Esophagus squamous epithelium (tissue), 5 donors: ENCODE results near the gene HTR3A. TPM values are rescaled to one million over a fixed set of nuclear protein-coding genes. Genes with fewer than 3 reads are reported as not detected.
"Not testable (repeated sequence)": the region's sequence is repeated elsewhere in the genome, so short reads cannot be mapped to it uniquely, and the experiment has no call there.

ENCODE experiments used
- DNase-seq: peaks from one replicate; lab custom pipeline; 2025; lab: John Stamatoyannopoulos, UW
- H3K27ac ChIP-seq, 4 donors: fragments of 200-600 bp; sonication (generic); one replicate each; pipeline ENCODE4 v1.5.1; 2016 to 2019; ENCODE audit warnings: mild to moderate bottlenecking in 1 of 4
- H3K27me3 ChIP-seq, 4 donors: fragments of 200-600 bp; sonication (generic); 1 replicate in 3 of 4; 2 replicates in 1 of 4; pipeline versions ENCODE4 v1.5.1 to v1.6.0; 2017 to 2021; ENCODE audit warnings: antibody characterized with exemption in 1 of 4
- H3K36me3 ChIP-seq, 3 donors: fragments of 200-600 bp; sonication (generic); one replicate each; pipeline ENCODE4 v1.5.1; 2016 to 2019
- H3K4me1 ChIP-seq, 3 donors: fragments of 200-600 bp; sonication (generic); one replicate each; pipeline ENCODE4 v1.5.1; 2017 to 2019
- H3K4me3 ChIP-seq, 4 donors: fragments of 200-600 bp; sonication (generic); 1 replicate in 3 of 4; 2 replicates in 1 of 4; pipeline ENCODE4 v1.5.1; 2016 to 2019; ENCODE audit warnings: mild to moderate bottlenecking in 2 of 4, moderate library complexity in 1 of 4
- H3K9me3 ChIP-seq, 3 donors: fragments of 200-600 bp; sonication (generic); one replicate each; pipeline ENCODE4 v1.5.1; 2016 to 2019
- POLR2A ChIP-seq, 4 donors: fragments of 450-650 bp; IDR thresholded peaks; one replicate each; pipeline ENCODE4 v1.6.1; 2017; ENCODE audit warnings: antibody characterized with exemption in 4 of 4, mild to moderate bottlenecking in 4 of 4, moderate library complexity in 3 of 4
- WGBS, 2 donors: methylation state at CpG; one replicate each; pipeline ENCODE4 v1.1.5; 2018; 5-methylcytosine and 5-hydroxymethylcytosine counted together
- intact Hi-C: fragments of 100-400 bp; cut with DNase I; formaldehyde crosslinking; loops from one replicate; pipeline ENCODE4 v1.15.0; 2022
- total RNA-seq, 4 donors: library from RNA; depleted of rRNA; stranded (reverse); fragments of >200 nt; gene quantifications; one replicate each; pipeline ENCODE4 v1.1.0, GENCODE V29; 2016
- TF ChIP-seq, protein P1 (sequence below), 6 experiments: fragments of 450-650 bp in 4 of 6; fragments of 200-600 bp in 2 of 6; sonication (generic) in 2 of 6; IDR thresholded peaks; one replicate each; pipeline ENCODE4 v1.5.1; 2016 to 2019; ENCODE audit warnings: antibody characterized with exemption in 6 of 6, mild to moderate bottlenecking in 4 of 6, moderate library complexity in 4 of 6
- donor health status: DM: yes; HTN: yes; CAD: no.

HTR3A gene
- total RNA-seq, 4 donors from 2014 or later, result not detected

DNA sequence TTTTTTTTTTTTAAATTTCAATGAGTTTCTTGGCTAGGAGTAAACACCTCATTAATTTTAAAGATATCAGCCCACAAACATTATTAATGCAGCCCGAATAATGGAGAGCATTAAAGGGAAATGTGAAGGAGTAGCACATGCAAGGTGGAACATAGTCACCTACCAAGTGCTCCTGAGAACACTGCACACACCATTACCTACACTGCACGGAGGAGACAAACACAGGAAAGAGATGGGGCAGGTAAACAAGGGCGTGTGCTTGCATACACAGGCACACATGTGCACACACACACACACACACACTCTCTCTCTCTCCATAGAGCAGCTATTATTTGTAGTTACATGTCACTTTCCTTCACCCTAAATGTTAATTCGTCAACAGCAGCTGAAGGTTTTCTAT lies 40.1 kb upstream of the HTR3A start:
- no peak overlapping the region for H3K4me3 ChIP-seq
- DNase-seq, result no peak
- no peaks in the 10 kb centered on the region for H3K4me1 ChIP-seq
- intact Hi-C loops, result no loop called here
- peaks cover 0 to 18% (median 0%) of the 10 kb centered on the region in 4 donors for H3K27me3 ChIP-seq
- H3K36me3 ChIP-seq, result no peaks in the 10 kb centered on the region
- WGBS, 2 donors, result 49 to 54% methylated on average over 4 of the region's 4 CpGs
- H3K27ac ChIP-seq, result no peak overlapping the region
- H3K9me3 ChIP-seq, result no peaks in the 10 kb centered on the region
- TF ChIP-seq, protein P1, sequence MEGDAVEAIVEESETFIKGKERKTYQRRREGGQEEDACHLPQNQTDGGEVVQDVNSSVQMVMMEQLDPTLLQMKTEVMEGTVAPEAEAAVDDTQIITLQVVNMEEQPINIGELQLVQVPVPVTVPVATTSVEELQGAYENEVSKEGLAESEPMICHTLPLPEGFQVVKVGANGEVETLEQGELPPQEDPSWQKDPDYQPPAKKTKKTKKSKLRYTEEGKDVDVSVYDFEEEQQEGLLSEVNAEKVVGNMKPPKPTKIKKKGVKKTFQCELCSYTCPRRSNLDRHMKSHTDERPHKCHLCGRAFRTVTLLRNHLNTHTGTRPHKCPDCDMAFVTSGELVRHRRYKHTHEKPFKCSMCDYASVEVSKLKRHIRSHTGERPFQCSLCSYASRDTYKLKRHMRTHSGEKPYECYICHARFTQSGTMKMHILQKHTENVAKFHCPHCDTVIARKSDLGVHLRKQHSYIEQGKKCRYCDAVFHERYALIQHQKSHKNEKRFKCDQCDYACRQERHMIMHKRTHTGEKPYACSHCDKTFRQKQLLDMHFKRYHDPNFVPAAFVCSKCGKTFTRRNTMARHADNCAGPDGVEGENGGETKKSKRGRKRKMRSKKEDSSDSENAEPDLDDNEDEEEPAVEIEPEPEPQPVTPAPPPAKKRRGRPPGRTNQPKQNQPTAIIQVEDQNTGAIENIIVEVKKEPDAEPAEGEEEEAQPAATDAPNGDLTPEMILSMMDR (IDR thresholded peaks at IDR 0.05), result no peak
- no peak for TF ChIP-seq POLR2A (IDR thresholded peaks at IDR 0.05)

DNA sequence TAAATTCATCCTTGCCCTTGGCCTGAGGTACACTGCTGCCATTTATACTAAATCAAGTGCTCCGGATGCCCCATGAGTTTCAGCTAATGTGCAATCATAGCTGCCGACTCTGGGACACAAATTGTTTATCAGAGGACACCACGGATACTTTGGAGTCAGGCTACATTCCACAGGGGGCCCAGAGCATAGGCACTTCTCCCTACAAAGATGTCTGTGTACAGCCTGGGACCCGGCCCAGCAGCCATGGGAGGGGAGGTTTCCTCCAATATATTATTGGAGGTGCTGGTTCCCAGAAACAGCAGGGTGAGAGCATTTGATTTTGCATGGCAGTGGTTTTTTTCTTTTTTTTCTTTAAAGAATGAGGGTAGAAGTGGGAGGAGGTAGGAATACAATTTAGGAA lies 39.0 kb upstream of the HTR3A start:
- WGBS, 2 donors, result 54 to 64% methylated on average over 3 to 4 of the region's 4 CpGs

DNA sequence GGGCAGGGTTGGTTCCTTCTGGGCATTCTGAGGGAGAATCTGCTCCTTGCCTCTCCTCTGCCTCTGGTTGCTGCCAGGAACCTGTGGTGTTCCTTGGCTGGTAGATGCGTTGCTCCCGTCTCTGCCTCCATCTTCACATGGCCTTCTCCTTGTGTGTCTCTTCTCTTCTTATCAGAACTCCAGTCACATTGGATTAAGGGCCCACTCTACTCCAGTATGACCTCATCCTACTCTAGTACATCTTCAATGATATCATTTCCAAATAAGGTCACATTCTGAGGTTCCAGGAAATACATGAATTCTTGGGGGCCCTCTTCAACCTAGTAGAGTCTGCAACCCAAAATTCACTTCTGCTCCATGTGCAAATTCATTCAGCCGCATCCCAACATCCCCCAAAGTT lies 37.0 kb upstream of the HTR3A start:
- Histone ChIP-seq H3K36me3 (no peaks in the 10 kb centered on the region), H3K27ac (no peak overlapping the region), H3K9me3 (no peaks in the 10 kb centered on the region), H3K27me3 (peaks cover 0 to 7% (median 0%) of the 10 kb centered on the region in 4 donors), H3K4me3 (no peak overlapping the region), H3K4me1 (no peaks in the 10 kb centered on the region)
- WGBS, 2 donors, result 67 to 70% methylated on average over 3 of the region's 3 CpGs
- DNase-seq, result no peak
- TF ChIP-seq, protein P1 (IDR thresholded peaks at IDR 0.05), result no peak
- TF ChIP-seq POLR2A (IDR thresholded peaks at IDR 0.05), result no peak
- intact Hi-C loops, result no loop called here

More for the DNA sequence above, 39.0 kb upstream of the HTR3A start:
- no peak overlapping the region for H3K4me3 ChIP-seq
- no peaks in the 10 kb centered on the region for H3K4me1 ChIP-seq
- TF ChIP-seq, protein P1 (IDR thresholded peaks at IDR 0.05), result no peak
- TF ChIP-seq POLR2A (IDR thresholded peaks at IDR 0.05), result no peak
- DNase-seq, result no peak
- H3K27me3 ChIP-seq, result peaks cover 0 to 16% (median 0%) of the 10 kb centered on the region in 4 donors
- H3K9me3 ChIP-seq, result no peaks in the 10 kb centered on the region
- no peak overlapping the region for H3K27ac ChIP-seq
- no peaks in the 10 kb centered on the region for H3K36me3 ChIP-seq
- intact Hi-C loops, result no loop called here

DNA sequence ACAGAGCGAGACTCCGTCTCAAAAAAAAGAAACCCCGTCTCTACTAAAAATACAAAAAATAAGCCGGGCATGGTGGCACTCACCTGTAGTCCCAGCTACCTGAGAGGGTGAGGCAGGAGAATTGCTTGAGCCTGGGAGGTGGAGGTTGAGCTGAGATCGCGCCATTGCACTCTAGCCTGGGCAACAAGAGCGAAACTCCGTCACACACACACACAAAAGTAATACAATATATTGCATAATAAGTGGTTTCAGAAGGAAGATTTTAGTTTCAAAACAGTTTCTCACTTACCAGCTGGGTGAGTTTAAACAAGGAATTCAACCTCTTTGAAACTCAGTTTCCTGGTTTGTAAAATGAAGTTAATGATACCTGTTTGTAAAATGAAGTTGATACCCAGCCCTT lies 32.7 kb upstream of the HTR3A start:
- H3K27ac ChIP-seq, result no peak overlapping the region
- WGBS, 2 donors, result 82 to 90% methylated on average over 6 of the region's 8 CpGs
- H3K9me3 ChIP-seq, result no peaks in the 10 kb centered on the region
- no peaks in the 10 kb centered on the region for H3K36me3 ChIP-seq
- no peaks in the 10 kb centered on the region for H3K4me1 ChIP-seq
- no peak for DNase-seq
- no peak for TF ChIP-seq POLR2A (IDR thresholded peaks at IDR 0.05)
- TF ChIP-seq, protein P1 (IDR thresholded peaks at IDR 0.05), result no peak
- no peak overlapping the region for H3K4me3 ChIP-seq
- H3K27me3 ChIP-seq, result peaks cover 0 to 4% (median 0%) of the 10 kb centered on the region in 4 donors
- intact Hi-C loops, result no loop called here

DNA sequence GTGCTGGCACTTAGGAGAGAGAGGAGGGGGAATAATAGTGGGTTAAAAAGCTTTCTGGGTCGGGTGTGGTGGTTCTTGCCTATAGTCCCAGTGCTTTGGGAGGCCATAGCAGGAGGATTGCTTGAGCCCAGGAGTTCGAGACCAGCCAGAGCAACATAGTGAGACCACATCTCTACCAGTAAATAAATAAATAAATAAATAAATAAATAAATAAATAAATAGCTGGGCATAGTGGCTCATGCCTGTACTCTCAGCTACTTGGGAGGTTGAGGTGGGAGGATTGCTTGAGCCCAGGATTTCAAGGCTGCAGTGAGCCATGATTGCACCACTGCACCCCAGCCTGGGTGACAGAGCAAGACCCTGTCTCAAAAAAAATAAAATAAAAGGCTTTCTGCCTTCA lies 28.7 kb upstream of the HTR3A start:
- H3K4me3 ChIP-seq, H3K9me3 ChIP-seq, H3K27ac ChIP-seq, intact Hi-C loops, DNase-seq, H3K4me1 ChIP-seq, H3K36me3 ChIP-seq: not testable (repeated sequence)
- peaks cover 0 to 13% (median 0%) of the 10 kb centered on the region in 4 donors for H3K27me3 ChIP-seq
- 31 to 81% methylated on average over 2 of the region's 2 CpGs for WGBS, 2 donors

DNA sequence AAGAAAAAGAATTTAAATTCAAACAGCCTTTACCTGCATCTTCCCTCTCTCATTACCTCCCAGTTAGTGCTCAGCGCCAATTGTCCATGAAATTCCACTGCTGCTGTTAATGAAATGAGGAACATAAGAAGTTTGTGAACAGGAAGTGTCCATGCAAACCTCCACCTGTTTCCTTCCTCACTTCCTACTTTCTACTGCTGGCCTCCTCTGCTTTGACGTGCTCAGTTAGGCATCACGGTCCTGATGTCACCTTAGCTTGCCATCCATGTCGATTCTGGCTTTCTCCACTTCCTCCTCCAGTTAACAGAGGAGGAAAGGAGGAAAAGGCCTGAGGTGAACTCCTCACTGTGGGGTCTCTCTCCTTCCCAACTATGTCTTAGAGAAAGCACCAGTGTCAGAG lies 26.9 kb upstream of the HTR3A start:
- H3K4me3 ChIP-seq, result no peak overlapping the region
- no peaks in the 10 kb centered on the region for H3K9me3 ChIP-seq
- no peaks in the 10 kb centered on the region for H3K36me3 ChIP-seq
- H3K27ac ChIP-seq, result no peak overlapping the region
- H3K27me3 ChIP-seq, result peaks cover 0 to 30% (median 0%) of the 10 kb centered on the region in 4 donors
- intact Hi-C loops, result no loop called here
- H3K4me1 ChIP-seq, result no peaks in the 10 kb centered on the region
- DNase-seq, result no peak
- 47 to 70% methylated on average over 4 of the region's 4 CpGs for WGBS, 2 donors
- TF ChIP-seq POLR2A (IDR thresholded peaks at IDR 0.05), result no peak
- TF ChIP-seq, protein P1 (IDR thresholded peaks at IDR 0.05), result no peak
